Panc1 (cell line): ENCODE data around the gene MATN1. TPM values are rescaled to one million over a fixed set of nuclear protein-coding genes. Genes with fewer than 3 reads are reported as not detected.

ENCODE experiments used
- ATAC-seq: fragments of 200-7000 bp; cut with Tn5 transposase; 2 replicates; pipeline ENCODE4 v1.9.1; 2020; ENCODE audit warnings: mild to moderate bottlenecking, moderate library complexity
- BruUV-seq: library from RNA; stranded (reverse); fragments of 400-500 nt; replicated peaks from 2 replicates; lab custom pipeline; 2021; lab: Mats Ljungman, UMichigan
- CTCF ChIA-PET: fragments of 300-600 bp; sonication (Branson Sonifier 250); formaldehyde crosslinking; loops from one replicate; lab custom pipeline; 2022; ENCODE audit warnings: antibody characterized with exemption; lab: Charles Lee
- POLR2A ChIA-PET: fragments of 300-600 bp; sonication (Branson Sonifier 250); formaldehyde crosslinking; loops from one replicate; lab custom pipeline; 2022; ENCODE audit warnings: antibody characterized with exemption; lab: Charles Lee
- DNase-seq: peaks from one replicate; pipeline ENCODE4 v3.0.0-alpha.2; 2010; ENCODE audit warnings: low read depth, low spot score
- H3K27ac ChIP-seq: 2 replicates; pipeline ENCODE4 v1.5.1; 2011; ENCODE audit warnings: mild to moderate bottlenecking, low read length, inconsistent platforms
- H3K27me3 ChIP-seq: fragments of 200-500 bp; sonication (Bioruptor generic); 2 replicates; pipeline ENCODE4 v1.6.0; 2014; ENCODE audit warnings: low read length, inconsistent platforms; ENCODE audit not compliant: control insufficient read depth, insufficient read depth
- H3K36me3 ChIP-seq: fragments of 200-500 bp; sonication (Bioruptor generic); 2 replicates; pipeline ENCODE4 v1.5.1; 2014; ENCODE audit warnings: inconsistent platforms, mild to moderate bottlenecking, low read length, moderate library complexity; ENCODE audit not compliant: control insufficient read depth, insufficient read depth
- H3K4me1 ChIP-seq: 2 replicates; pipeline ENCODE4 v1.5.1; 2011; ENCODE audit warnings: inconsistent platforms, mild to moderate bottlenecking, low read length, moderate library complexity; ENCODE audit not compliant: control insufficient read depth, insufficient read depth
- H3K4me3 ChIP-seq, 2 experiments: 2 replicates each; pipeline ENCODE4 v1.5.1; 2011 to 2012; ENCODE audit warnings: low read depth in 2 of 2, low read length in 2 of 2, mild to moderate bottlenecking in 2 of 2, inconsistent platforms in 1 of 2, moderate library complexity in 1 of 2
- H3K9me3 ChIP-seq: fragments of 200-500 bp; sonication (Bioruptor generic); 2 replicates; pipeline ENCODE4 v1.5.1; 2014; ENCODE audit warnings: low read depth, mild to moderate bottlenecking, inconsistent platforms, low read length, moderate library complexity; ENCODE audit not compliant: control insufficient read depth, insufficient read depth
- POLR2AphosphoS5 ChIP-seq: IDR thresholded peaks from 2 replicates; pipeline ENCODE4 v1.6.1; 2012; ENCODE audit warnings: mild to moderate bottlenecking, low read depth, low read length, moderate library complexity
- REST ChIP-seq, 2 experiments: IDR thresholded peaks; 2 replicates each; pipeline ENCODE4 v1.6.1; 2011 to 2012; ENCODE audit warnings: low read depth in 2 of 2, control low read depth in 1 of 2, low read length in 1 of 2, mild to moderate bottlenecking in 1 of 2, moderate library complexity in 1 of 2; ENCODE audit not compliant: insufficient read depth in 1 of 2
- SIN3A ChIP-seq: IDR thresholded peaks from 2 replicates; pipeline ENCODE4 v1.6.1; 2012; ENCODE audit warnings: low read depth, mild to moderate bottlenecking, low read length, moderate library complexity, borderline replicate concordance; ENCODE audit not compliant: insufficient read depth
- TCF7L2 ChIP-seq: IDR thresholded peaks from 2 replicates; pipeline ENCODE4 v1.6.1; 2011; ENCODE audit warnings: mild to moderate bottlenecking, low read depth, low read length, inconsistent platforms
- in situ Hi-C: cut with HindIII; loops from 2 replicates; pipeline ENCODE4 v1.10.0; 2016; ENCODE audit warnings: low sequenced_read_pairs, low pct_unique_long_range_greater_than_20kb
- intact Hi-C: fragments of 100-400 bp; cut with micrococcal nuclease; formaldehyde crosslinking; loops from one replicate; pipeline ENCODE4 v1.10.0; 2022; ENCODE audit not compliant: unreplicated experiment
- total RNA-seq: library from RNA; stranded (reverse); gene quantifications from one replicate; pipeline ENCODE4 v1.2.1, GENCODE V29; 2021; ENCODE audit not compliant: unreplicated experiment
- TF ChIP-seq, protein P1 (sequence below): fragments of 450-650 bp; IDR thresholded peaks from 2 replicates; pipeline ENCODE4 v1.5.1; 2017; ENCODE audit warnings: mild to moderate bottlenecking

The MATN1 gene
- total RNA-seq, 1 experiment from 2014 or later: 0.59 TPM

DNA sequence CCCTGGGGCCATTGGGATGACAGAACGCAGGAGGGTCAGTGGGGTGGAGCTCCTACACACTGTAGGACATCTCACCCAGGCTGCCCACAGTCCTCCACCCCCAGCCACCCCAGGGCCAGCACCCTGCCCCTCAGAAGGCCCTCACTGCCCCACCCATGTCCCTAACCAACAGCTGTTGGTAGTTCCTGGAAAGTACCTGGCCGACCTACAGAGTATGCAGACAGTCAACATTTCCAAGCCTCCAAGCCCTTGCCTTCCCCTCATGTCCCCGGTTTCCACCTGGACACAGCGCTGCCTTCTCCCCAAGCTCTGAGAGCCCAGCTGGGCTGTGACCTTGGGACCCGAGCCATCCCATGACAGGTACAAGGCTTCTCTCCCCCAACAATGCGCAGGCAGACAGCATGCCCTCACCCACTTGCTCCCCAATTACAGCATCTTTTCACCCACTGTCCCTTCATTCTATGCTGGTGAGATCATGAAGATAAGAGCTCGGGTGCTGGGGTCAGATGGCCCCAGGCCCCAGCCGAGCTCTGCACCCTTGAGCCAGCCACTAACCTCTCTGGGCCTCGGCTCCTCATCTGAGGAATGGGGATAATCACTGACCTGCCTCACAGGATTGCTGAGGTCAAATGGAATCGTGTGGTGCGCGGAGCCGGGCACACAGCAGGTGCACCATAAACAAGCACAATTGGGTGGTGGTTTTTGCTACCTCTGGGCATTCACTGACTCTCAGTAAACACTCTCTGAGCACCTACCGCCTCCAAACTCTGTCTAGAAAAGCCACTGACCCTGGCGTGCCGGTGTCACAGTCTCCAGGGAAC, 23.0 kb upstream of the MATN1 start:
- H3K4me3 ChIP-seq: no peak overlapping the region
- CTCF ChIA-PET: no interaction called here
- no peak for DNase-seq
- no peaks in the 10 kb centered on the region for H3K36me3 ChIP-seq
- intact Hi-C loops: no loop called here
- no peaks in the 10 kb centered on the region for H3K27me3 ChIP-seq
- no peaks in the 10 kb centered on the region for H3K9me3 ChIP-seq
- H3K4me1 ChIP-seq: peaks cover 15% of the 10 kb centered on the region
- TF ChIP-seq, protein P1, sequence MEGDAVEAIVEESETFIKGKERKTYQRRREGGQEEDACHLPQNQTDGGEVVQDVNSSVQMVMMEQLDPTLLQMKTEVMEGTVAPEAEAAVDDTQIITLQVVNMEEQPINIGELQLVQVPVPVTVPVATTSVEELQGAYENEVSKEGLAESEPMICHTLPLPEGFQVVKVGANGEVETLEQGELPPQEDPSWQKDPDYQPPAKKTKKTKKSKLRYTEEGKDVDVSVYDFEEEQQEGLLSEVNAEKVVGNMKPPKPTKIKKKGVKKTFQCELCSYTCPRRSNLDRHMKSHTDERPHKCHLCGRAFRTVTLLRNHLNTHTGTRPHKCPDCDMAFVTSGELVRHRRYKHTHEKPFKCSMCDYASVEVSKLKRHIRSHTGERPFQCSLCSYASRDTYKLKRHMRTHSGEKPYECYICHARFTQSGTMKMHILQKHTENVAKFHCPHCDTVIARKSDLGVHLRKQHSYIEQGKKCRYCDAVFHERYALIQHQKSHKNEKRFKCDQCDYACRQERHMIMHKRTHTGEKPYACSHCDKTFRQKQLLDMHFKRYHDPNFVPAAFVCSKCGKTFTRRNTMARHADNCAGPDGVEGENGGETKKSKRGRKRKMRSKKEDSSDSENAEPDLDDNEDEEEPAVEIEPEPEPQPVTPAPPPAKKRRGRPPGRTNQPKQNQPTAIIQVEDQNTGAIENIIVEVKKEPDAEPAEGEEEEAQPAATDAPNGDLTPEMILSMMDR: no peak
- TF ChIP-seq POLR2AphosphoS5: no peak
- TF ChIP-seq SIN3A: no peak
- TF ChIP-seq TCF7L2: no peak
- no peak for TF ChIP-seq REST (IDR thresholded peaks at IDR 0.05; ENCODE audit: insufficient read depth in 1 of 2, low read depth in 2 of 2, low read length in 1 of 2)
- BruUV-seq: no TSS peak
- POLR2A ChIA-PET: no interaction called here
- in situ Hi-C loops: no loop called here
- ATAC-seq: peak; percentile 44
- H3K27ac ChIP-seq: 0 out of 2 replicates have a peak overlapping the region, but pooled peaks have one; percentile 39

GRCh38 chr1:30745834-30746208, 22.4 kb upstream of the MATN1 start:
- DNase-seq (no peak), ATAC-seq (peak; percentile 33; the same call in 1 of the 2 replicates)
- ChIA-PET CTCF (no interaction called here), POLR2A (no interaction called here)
- Histone ChIP-seq H3K9me3 (no peaks in the 10 kb centered on the region), H3K4me1 (peaks cover 15% of the 10 kb centered on the region), H3K27me3 (no peaks in the 10 kb centered on the region), H3K4me3 (no peak overlapping the region), H3K36me3 (no peaks in the 10 kb centered on the region), H3K27ac (0 out of 2 replicates have a peak overlapping the region, but pooled peaks have one; percentile 39)
- in situ Hi-C loops (no loop called here), intact Hi-C loops (no loop called here)
- BruUV-seq: no TSS peak
- TF ChIP-seq SIN3A (no peak), POLR2AphosphoS5 (no peak), REST (IDR thresholded peaks at IDR 0.05; ENCODE audit: insufficient read depth in 1 of 2, low read depth in 2 of 2, low read length in 1 of 2) (no peak), TCF7L2 (no peak)
- TF ChIP-seq, protein P1: no peak
